A549 (cell line): ENCODE data around the gene TRUB2. TPM values are rescaled to one million over a fixed set of nuclear protein-coding genes. Genes with fewer than 3 reads are reported as not detected.

ENCODE experiments used
- ATAC-seq, 2 experiments: fragments of 200-7000 bp in 1 of 2; fragments of >200 bp in 1 of 2; cut with Nextera tagmentation in 1 of 2; cut with Tn5 transposase in 1 of 2; 3 replicates each; pipeline versions ENCODE4 v1.8.0 to v1.9.1; 2018 to 2020; ENCODE audit warnings: mild to moderate bottlenecking in 1 of 2, moderate library complexity in 1 of 2
- CTCF ChIA-PET: fragments of 300-600 bp; sonication (Branson Sonifier 250); formaldehyde crosslinking; extraction: SDS; loops from one replicate; lab custom pipeline; 2021; ENCODE audit warnings: antibody characterized with exemption, inconsistent platforms; lab: Yijun Ruan, JAX
- POLR2A ChIA-PET: fragments of 350-600 bp; formaldehyde crosslinking; extraction: SDS; loops from one replicate; lab custom pipeline; 2021; ENCODE audit warnings: antibody characterized with exemption, inconsistent platforms; lab: Yijun Ruan, JAX
- DNase-seq, 2 experiments: peaks; one replicate each; pipeline versions ENCODE4 v3.0.0 to v3.0.0-alpha.2; 2011 to 2016; ENCODE audit warnings: low read depth in 1 of 2, low spot score in 1 of 2
- FAIRE-seq: peaks from 2 replicates; lab custom pipeline; 2011; peaks lifted over from hg19 to GRCh38; lab: Jason Lieb, UNC
- H3K27ac ChIP-seq, 2 experiments: fragments of >200 bp; sonication (Bioruptor Twin); formaldehyde crosslinking; 3 replicates each; pipeline ENCODE4 v1.5.1; 2016 to 2017
- H3K4me1 ChIP-seq: fragments of >200 bp; sonication (Bioruptor Twin); formaldehyde crosslinking; 3 replicates; pipeline ENCODE4 v1.6.1; 2016
- H3K4me2 ChIP-seq: fragments of >200 bp; sonication (Bioruptor Twin); formaldehyde crosslinking; 3 replicates; pipeline ENCODE4 v1.6.1; 2016
- H3K4me3 ChIP-seq: fragments of >200 bp; sonication (Bioruptor Twin); formaldehyde crosslinking; 3 replicates; pipeline ENCODE4 v1.5.1; 2016
- H3K9me3 ChIP-seq: fragments of >200 bp; sonication (Bioruptor Twin); formaldehyde crosslinking; 3 replicates; pipeline ENCODE4 v1.6.1; 2016
- CBX2 ChIP-seq: fragments of 200-600 bp; sonication (generic); IDR thresholded peaks from 2 replicates; pipeline ENCODE4 v1.6.1; 2016; ENCODE audit warnings: low read depth, mild to moderate bottlenecking, borderline replicate concordance
- CEBPB ChIP-seq, 2 experiments: fragments of >200 bp in 1 of 2; sonication (Bioruptor Twin) in 1 of 2; formaldehyde crosslinking in 1 of 2; IDR thresholded peaks; 2 replicates each; pipeline ENCODE4 v1.6.1; 2012 to 2016
- FOSL2 ChIP-seq, 2 experiments: fragments of 450-650 bp in 1 of 2; fragments of >200 bp in 1 of 2; sonication (Bioruptor Twin) in 1 of 2; formaldehyde crosslinking; IDR thresholded peaks; 2 replicates each; pipeline versions ENCODE4 v1.5.0 to v1.6.1; 2016 to 2020; ENCODE audit warnings: mild to moderate bottlenecking in 1 of 2, moderate library complexity in 1 of 2
- HDAC2 ChIP-seq: fragments of 200-600 bp; sonication (generic); IDR thresholded peaks from 2 replicates; pipeline ENCODE4 v1.6.1; 2016
- HOXA7 ChIP-seq: fragments of 250-450 bp; sonication (Bioruptor Pico); IDR thresholded peaks from 2 replicates; pipeline ENCODE4 v1.5.0; 2020; ENCODE audit warnings: mild to moderate bottlenecking, moderate library complexity
- HOXB13 ChIP-seq: fragments of 250-450 bp; sonication (Bioruptor Pico); IDR thresholded peaks from 2 replicates; pipeline ENCODE4 v1.5.0; 2020; ENCODE audit warnings: low read depth, mild to moderate bottlenecking, moderate library complexity
- JUN ChIP-seq, 2 experiments: fragments of >200 bp; sonication (Bioruptor Twin); formaldehyde crosslinking; IDR thresholded peaks; 2 replicates in 1 of 2; 3 replicates in 1 of 2; pipeline ENCODE4 v1.6.1; 2016 to 2017
- POLR2A ChIP-seq: IDR thresholded peaks from 2 replicates; pipeline ENCODE4 v1.6.1; 2012; ENCODE audit warnings: mild to moderate bottlenecking, low read length
- POLR2AphosphoS2 ChIP-seq: conservative IDR thresholded peaks from 2 replicates; pipeline ENCODE4 v1.6.1; 2012; ENCODE audit warnings: low read length, improper control_type of control experiment, inconsistent platforms
- SMC3 ChIP-seq: fragments of >200 bp; sonication (Bioruptor Twin); formaldehyde crosslinking; IDR thresholded peaks from 3 replicates; pipeline ENCODE4 v1.6.1; 2018; ENCODE audit warnings: inconsistent platforms
- TFCP2L1 ChIP-seq: fragments of 250-450 bp; sonication (Bioruptor Pico); IDR thresholded peaks from 2 replicates; pipeline ENCODE4 v1.5.0; 2021; ENCODE audit warnings: mild to moderate bottlenecking
- WGBS: methylation state at CpG from one replicate; pipeline ENCODE4 v1.1.6; 2017; ENCODE audit errors: missing lambda C conversion rate; 5-methylcytosine and 5-hydroxymethylcytosine counted together
- polyA plus RNA-seq, 4 experiments: library from polyadenylated mRNA; depleted of rRNA in 3 of 4; stranded (reverse); fragments of >200 nt; fragmentation: RNase III in 1 of 4; extraction: RNeasy Plus Mini Kit Qiagen cat#74134 plus additional on column Dnase treatment in 1 of 4; gene quantifications; 2 replicates in 3 of 4; 3 replicates in 1 of 4; pipeline ENCODE4 v1.2.3, GENCODE V29; 2011 to 2017
- TF ChIP-seq, protein P1 (sequence below): IDR thresholded peaks from 2 replicates; pipeline ENCODE4 v1.6.1; 2012
- TF ChIP-seq, protein P2 (sequence below): fragments of 150-350 bp; IDR thresholded peaks from 2 replicates; pipeline ENCODE4 v1.6.1; 2014; ENCODE audit warnings: low read depth, mild to moderate bottlenecking, low read length
- TF ChIP-seq, protein P3 (sequence below): IDR thresholded peaks from 2 replicates; pipeline ENCODE4 v1.6.1; 2012; ENCODE audit warnings: low read depth, borderline replicate concordance

TRUB2 gene
- polyA plus RNA-seq, 2 of the 4 experiments (the other 2 are of a cell fraction): 29.0 to 38.7 TPM

DNA sequence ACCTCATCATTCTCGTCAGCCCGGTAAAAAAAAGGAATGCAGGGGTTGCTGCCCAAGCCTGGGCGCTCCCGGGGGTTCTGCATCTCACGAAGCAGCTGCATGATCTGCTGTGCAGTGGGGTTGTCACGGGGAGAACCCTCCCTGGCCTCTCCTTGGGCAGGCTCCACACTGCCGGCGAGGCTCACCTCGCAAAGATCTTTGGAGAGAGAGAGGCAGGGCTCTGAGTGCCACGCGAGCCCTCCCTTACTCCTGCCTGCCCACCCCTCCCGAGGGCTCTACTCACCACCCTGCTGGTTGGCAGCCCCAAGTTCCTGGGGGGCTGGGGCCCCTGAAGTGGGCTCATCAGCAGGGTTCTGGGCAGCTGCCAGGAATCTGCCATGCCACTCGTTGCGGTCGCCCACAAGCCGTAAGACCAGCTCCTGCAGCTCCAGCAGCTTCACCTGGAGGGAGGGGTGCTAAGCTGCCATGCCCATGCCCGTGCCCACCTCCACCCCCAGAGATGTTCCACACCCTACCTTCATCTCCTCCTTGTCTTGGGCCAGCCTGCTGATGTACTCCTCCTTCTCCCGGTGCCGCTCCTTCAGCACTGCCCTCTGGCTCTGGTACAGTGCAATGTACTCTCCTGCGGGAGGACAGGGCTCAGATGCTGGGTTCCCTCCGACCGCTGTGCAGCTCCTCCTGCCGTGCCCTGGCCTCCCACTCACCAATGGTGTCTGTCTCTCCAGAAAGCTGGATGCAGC lies 65.0 kb downstream of the TRUB2 start:
- ATAC-seq (peak; percentile 28 to 31; a peak in 4 of 6 replicates), FAIRE-seq (no peak), DNase-seq (no peak)
- WGBS: 91% methylated on average over 23 of the region's 23 CpGs
- no peaks in the 10 kb centered on the region for H3K9me3 ChIP-seq
- H3K4me3 ChIP-seq: no peak overlapping the region
- H3K27ac ChIP-seq: no peak overlapping the region
- H3K4me2 ChIP-seq: no peak overlapping the region
- TF ChIP-seq CEBPB (IDR thresholded peaks at IDR 0.05) (no peak), SMC3 (no peak), JUN (IDR thresholded peaks at IDR 0.05) (0 out of 5 replicates have a peak, but pooled peaks of 1 of the 2 experiments have one; percentile 26), TFCP2L1 (no peak), FOSL2 (IDR thresholded peaks at IDR 0.05) (no peak), FOSL2 (CRISPR knock-in tag; IDR thresholded peaks at IDR 0.05) (no peak), POLR2AphosphoS2 (0 out of 2 replicates have a peak, but pooled peaks have one; percentile 1), CBX2 (no peak), POLR2A (no peak), HOXB13 (CRISPR knock-in tag) (no peak), HDAC2 (no peak), HOXA7 (CRISPR knock-in tag) (no peak)
- TF ChIP-seq, protein P1, sequence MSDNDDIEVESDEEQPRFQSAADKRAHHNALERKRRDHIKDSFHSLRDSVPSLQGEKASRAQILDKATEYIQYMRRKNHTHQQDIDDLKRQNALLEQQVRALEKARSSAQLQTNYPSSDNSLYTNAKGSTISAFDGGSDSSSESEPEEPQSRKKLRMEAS: no peak
- TF ChIP-seq, protein P2, sequence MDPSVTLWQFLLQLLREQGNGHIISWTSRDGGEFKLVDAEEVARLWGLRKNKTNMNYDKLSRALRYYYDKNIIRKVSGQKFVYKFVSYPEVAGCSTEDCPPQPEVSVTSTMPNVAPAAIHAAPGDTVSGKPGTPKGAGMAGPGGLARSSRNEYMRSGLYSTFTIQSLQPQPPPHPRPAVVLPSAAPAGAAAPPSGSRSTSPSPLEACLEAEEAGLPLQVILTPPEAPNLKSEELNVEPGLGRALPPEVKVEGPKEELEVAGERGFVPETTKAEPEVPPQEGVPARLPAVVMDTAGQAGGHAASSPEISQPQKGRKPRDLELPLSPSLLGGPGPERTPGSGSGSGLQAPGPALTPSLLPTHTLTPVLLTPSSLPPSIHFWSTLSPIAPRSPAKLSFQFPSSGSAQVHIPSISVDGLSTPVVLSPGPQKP: no peak
- TF ChIP-seq, protein P3, sequence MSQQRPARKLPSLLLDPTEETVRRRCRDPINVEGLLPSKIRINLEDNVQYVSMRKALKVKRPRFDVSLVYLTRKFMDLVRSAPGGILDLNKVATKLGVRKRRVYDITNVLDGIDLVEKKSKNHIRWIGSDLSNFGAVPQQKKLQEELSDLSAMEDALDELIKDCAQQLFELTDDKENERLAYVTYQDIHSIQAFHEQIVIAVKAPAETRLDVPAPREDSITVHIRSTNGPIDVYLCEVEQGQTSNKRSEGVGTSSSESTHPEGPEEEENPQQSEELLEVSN: no peak
- POLR2A ChIA-PET: no interaction called here
- CTCF ChIA-PET: interaction anchor here (0.6 to 3.1 kb wide), 7 partner anchors 10 to 426 kb away, joined by 3 to 22 read pairs (median 4); no protein-coding TSS in a partner anchor
- H3K4me1 ChIP-seq: no peaks in the 10 kb centered on the region

Other genes starting within 250 kb of the TRUB2 start
- 79.8 and 94.5 TPM in 2 replicates for gene PTGES2, start 194.7 kb downstream of the TRUB2 start, polyA plus RNA-seq (2011; rRNA removed)
- gene PTGES2, start 194.7 kb downstream of the TRUB2 start, polyA plus RNA-seq (2017; fragmentation: RNase III; extraction: RNeasy Plus Mini Kit Qiagen cat#74134 plus additional on column Dnase treatment): 92.6 to 97.2 TPM (median 94.1 TPM) in 3 replicates
- 11.9 and 18.1 TPM in 2 replicates for gene LCN2, start 173.0 kb downstream of the TRUB2 start, polyA plus RNA-seq (2011; rRNA removed)
- 2.3 to 3.0 TPM (median 2.6 TPM) in 3 replicates for gene LCN2, start 173.0 kb downstream of the TRUB2 start, polyA plus RNA-seq (2017; fragmentation: RNase III; extraction: RNeasy Plus Mini Kit Qiagen cat#74134 plus additional on column Dnase treatment)
- 23.0 and 23.8 TPM in 2 replicates for gene BBLN, start 162.2 kb downstream of the TRUB2 start, polyA plus RNA-seq (2011; rRNA removed)
- gene BBLN, start 162.2 kb downstream of the TRUB2 start, polyA plus RNA-seq (2017; fragmentation: RNase III; extraction: RNeasy Plus Mini Kit Qiagen cat#74134 plus additional on column Dnase treatment): 23.3 to 28.1 TPM (median 26.0 TPM) in 3 replicates
- gene CIZ1, start 130.9 kb downstream of the TRUB2 start, polyA plus RNA-seq (2011; rRNA removed): 39.2 and 50.3 TPM in 2 replicates
- 83.0 to 93.6 TPM (median 92.5 TPM) in 3 replicates for gene CIZ1, start 130.9 kb downstream of the TRUB2 start, polyA plus RNA-seq (2017; fragmentation: RNase III; extraction: RNeasy Plus Mini Kit Qiagen cat#74134 plus additional on column Dnase treatment)
- 60.2 and 70.7 TPM in 2 replicates for gene DNM1, start 119.1 kb downstream of the TRUB2 start, polyA plus RNA-seq (2011; rRNA removed)
- gene DNM1, start 119.1 kb downstream of the TRUB2 start, polyA plus RNA-seq (2017; fragmentation: RNase III; extraction: RNeasy Plus Mini Kit Qiagen cat#74134 plus additional on column Dnase treatment): 99.8 to 139 TPM (median 136 TPM) in 3 replicates
- gene GOLGA2, start 46.4 kb downstream of the TRUB2 start, polyA plus RNA-seq (2011; rRNA removed): 55.3 and 61.9 TPM in 2 replicates
- 53.9 to 63.2 TPM (median 60.1 TPM) in 3 replicates for gene GOLGA2, start 46.4 kb downstream of the TRUB2 start, polyA plus RNA-seq (2017; fragmentation: RNase III; extraction: RNeasy Plus Mini Kit Qiagen cat#74134 plus additional on column Dnase treatment)
- 66.8 and 67.6 TPM in 2 replicates for gene SWI5, start 46.2 kb downstream of the TRUB2 start, polyA plus RNA-seq (2011; rRNA removed)
- 45.3 to 49.3 TPM (median 45.6 TPM) in 3 replicates for gene SWI5, start 46.2 kb downstream of the TRUB2 start, polyA plus RNA-seq (2017; fragmentation: RNase III; extraction: RNeasy Plus Mini Kit Qiagen cat#74134 plus additional on column Dnase treatment)
- 32.5 and 38.0 TPM in 2 replicates for gene COQ4, start 392 bp upstream of the TRUB2 start, polyA plus RNA-seq (2011; rRNA removed)
- 41.3 to 42.8 TPM (median 42.4 TPM) in 3 replicates for gene COQ4, start 392 bp upstream of the TRUB2 start, polyA plus RNA-seq (2017; fragmentation: RNase III; extraction: RNeasy Plus Mini Kit Qiagen cat#74134 plus additional on column Dnase treatment)
- 14.5 and 14.9 TPM in 2 replicates for gene SLC27A4, start 18.1 kb upstream of the TRUB2 start, polyA plus RNA-seq (2011; rRNA removed)
- gene SLC27A4, start 18.1 kb upstream of the TRUB2 start, polyA plus RNA-seq (2017; fragmentation: RNase III; extraction: RNeasy Plus Mini Kit Qiagen cat#74134 plus additional on column Dnase treatment): 26.1 to 27.0 TPM (median 26.4 TPM) in 3 replicates
- 43.6 and 61.6 TPM in 2 replicates for gene URM1, start 48.9 kb upstream of the TRUB2 start, polyA plus RNA-seq (2011; rRNA removed)
- 49.5 to 50.6 TPM (median 49.7 TPM) in 3 replicates for gene URM1, start 48.9 kb upstream of the TRUB2 start, polyA plus RNA-seq (2017; fragmentation: RNase III; extraction: RNeasy Plus Mini Kit Qiagen cat#74134 plus additional on column Dnase treatment)
- gene CERCAM, start 98.4 kb upstream of the TRUB2 start, polyA plus RNA-seq (2011; rRNA removed): 16.5 and 16.6 TPM in 2 replicates
- 26.1 to 33.3 TPM (median 28.5 TPM) in 3 replicates for gene CERCAM, start 98.4 kb upstream of the TRUB2 start, polyA plus RNA-seq (2017; fragmentation: RNase III; extraction: RNeasy Plus Mini Kit Qiagen cat#74134 plus additional on column Dnase treatment)
- 22.9 and 24.7 TPM in 2 replicates for gene ODF2, start 133.6 kb upstream of the TRUB2 start, polyA plus RNA-seq (2011; rRNA removed)
- 29.6 to 32.0 TPM (median 30.5 TPM) in 3 replicates for gene ODF2, start 133.6 kb upstream of the TRUB2 start, polyA plus RNA-seq (2017; fragmentation: RNase III; extraction: RNeasy Plus Mini Kit Qiagen cat#74134 plus additional on column Dnase treatment)
- 41.2 and 49.2 TPM in 2 replicates for gene GLE1, start 182.3 kb upstream of the TRUB2 start, polyA plus RNA-seq (2011; rRNA removed)
- gene GLE1, start 182.3 kb upstream of the TRUB2 start, polyA plus RNA-seq (2017; fragmentation: RNase III; extraction: RNeasy Plus Mini Kit Qiagen cat#74134 plus additional on column Dnase treatment): 30.2 to 31.5 TPM (median 30.3 TPM) in 3 replicates
- 122 and 144 TPM in 2 replicates for gene SPTAN1, start 230.1 kb upstream of the TRUB2 start, polyA plus RNA-seq (2011; rRNA removed)
- 104 to 128 TPM (median 107 TPM) in 3 replicates for gene SPTAN1, start 230.1 kb upstream of the TRUB2 start, polyA plus RNA-seq (2017; fragmentation: RNase III; extraction: RNeasy Plus Mini Kit Qiagen cat#74134 plus additional on column Dnase treatment)